SK-N-MC (cell line): ENCODE results near the gene CCBE1.

Experiments used
- EZH2 ChIP-seq: fragments of 200-600 bp; sonication (generic); IDR thresholded peaks from one replicate; pipeline ENCODE4 v1.6.1; 2017; ENCODE audit warnings: antibody characterized with exemption
- FOXP2 ChIP-seq: optimal IDR thresholded peaks from 2 replicates; pipeline ENCODE3; 2011; ENCODE audit warnings: mild to moderate bottlenecking, moderate library complexity; ENCODE audit not compliant: insufficient read depth; ENCODE audit errors: extremely low read length, control extremely low read depth
- POLR2AphosphoS5 ChIP-seq: IDR thresholded peaks from 2 replicates; pipeline ENCODE4 v1.6.1; 2012; ENCODE audit warnings: mild to moderate bottlenecking, low read depth, low read length, borderline replicate concordance

- TF ChIP-seq EZH2 (no peak), POLR2AphosphoS5 (no peak), FOXP2 (no peak)
Measured at GRCh38 chr18:59721931-59722330, 24.7 kb upstream of the CCBE1 start.
